SK-N-DZ (cell line): ENCODE results near the gene TPD52L2.
"Not testable (repeated sequence)": the region's sequence is repeated elsewhere in the genome, so short reads cannot be mapped to it uniquely, and the experiment has no call there.

Source experiments
- DNase-seq: peaks from one replicate; pipeline ENCODE4 v3.0.0-alpha.2; 2015; ENCODE audit warnings: low spot score

Gene TPD52L2

DNA sequence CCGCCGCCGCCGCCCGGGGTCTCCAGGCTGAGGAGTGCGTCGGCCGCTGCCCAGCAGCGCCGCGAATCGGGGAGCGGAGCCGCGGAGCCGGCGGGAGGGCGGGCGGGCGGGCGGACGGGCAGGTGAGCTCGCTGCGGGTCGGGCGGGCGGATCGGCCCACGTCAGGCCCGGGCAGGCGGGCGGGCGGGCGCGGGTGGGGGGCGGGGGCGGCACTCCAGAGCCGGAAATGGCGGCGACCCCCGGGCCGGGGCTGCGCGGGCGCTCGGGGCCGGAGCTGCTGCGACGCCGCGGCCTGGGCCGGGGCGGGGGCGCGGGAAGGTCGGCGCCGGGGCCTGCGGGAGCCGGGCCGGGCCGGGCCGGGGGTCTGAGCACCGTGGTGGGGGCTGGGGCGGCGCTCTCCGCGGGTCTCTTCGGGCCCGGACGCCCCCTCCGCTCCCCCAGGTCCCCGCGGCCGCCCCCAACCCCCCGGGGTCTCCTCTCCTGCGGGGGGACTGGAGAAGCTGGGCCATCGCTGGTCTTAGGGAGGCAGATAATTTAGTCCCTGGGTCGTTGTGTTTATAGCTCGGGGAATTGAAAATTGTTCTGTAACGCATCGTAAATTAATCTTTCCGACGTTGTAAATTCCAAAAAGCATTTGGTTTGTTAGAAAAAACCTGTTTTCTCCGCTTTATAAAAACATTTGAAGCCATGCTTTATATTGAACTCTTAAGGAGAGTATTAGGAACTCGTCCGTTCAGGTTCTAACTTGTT is 30.3 kb downstream of the TPD52L2 start:
- DNase-seq, result no peak

DNA sequence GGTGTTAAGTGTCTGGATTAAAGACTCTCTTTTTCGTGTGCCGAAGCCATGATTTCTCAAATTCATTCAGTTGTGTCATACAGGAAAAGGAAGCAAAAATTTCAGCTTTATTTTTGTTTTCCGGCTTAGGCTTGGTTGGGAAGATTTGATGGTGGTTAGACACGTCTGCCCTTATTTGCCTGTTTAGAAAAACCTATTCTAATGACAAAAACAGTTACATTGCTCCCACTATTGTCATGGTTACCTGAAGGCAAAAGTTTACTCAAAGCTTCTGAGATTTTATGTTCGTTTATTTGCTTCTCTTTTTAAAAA is 30.8 kb downstream of the TPD52L2 start:
- no peak for DNase-seq

DNA sequence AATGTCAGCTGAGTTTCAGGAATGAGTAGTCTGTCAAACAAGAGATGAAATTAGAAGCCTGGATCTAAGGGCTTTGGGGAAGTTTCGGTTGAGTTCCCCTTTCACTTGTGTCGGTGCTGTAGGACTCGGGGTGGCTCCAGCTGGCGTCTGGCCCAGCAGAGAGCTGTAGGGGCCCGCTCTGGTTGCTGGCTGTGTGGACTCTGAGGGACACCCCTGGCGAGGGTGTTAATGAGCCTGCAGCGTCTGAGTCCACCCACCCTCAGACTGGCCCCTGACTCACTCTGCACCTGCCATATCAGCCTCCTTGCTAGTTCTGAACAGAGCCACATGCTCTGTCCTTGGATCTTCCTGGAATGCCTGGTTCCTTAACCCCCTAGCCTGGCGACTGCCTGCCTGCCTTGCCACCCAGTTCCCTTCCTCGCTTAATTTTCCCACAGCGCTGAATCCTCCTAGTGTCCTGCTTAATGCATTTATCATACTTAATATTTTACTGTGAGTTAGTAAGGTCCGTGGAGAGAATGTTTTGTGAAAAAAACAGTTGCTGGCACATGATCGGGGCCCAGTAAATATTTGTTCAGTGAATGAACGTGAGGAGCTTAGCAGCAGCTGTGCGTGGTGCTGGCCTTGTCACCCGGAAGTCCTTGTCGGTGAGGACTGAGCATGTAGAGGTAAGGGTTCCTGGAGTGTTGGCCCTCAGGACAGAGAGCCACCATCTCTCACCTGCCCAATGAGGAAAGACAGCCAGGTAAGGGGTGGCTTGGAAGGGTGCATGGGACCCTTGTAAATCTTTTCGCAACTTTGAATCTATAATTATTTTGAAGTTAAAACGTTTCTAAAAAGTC is 31.4 kb downstream of the TPD52L2 start:
- no peak for DNase-seq

DNA sequence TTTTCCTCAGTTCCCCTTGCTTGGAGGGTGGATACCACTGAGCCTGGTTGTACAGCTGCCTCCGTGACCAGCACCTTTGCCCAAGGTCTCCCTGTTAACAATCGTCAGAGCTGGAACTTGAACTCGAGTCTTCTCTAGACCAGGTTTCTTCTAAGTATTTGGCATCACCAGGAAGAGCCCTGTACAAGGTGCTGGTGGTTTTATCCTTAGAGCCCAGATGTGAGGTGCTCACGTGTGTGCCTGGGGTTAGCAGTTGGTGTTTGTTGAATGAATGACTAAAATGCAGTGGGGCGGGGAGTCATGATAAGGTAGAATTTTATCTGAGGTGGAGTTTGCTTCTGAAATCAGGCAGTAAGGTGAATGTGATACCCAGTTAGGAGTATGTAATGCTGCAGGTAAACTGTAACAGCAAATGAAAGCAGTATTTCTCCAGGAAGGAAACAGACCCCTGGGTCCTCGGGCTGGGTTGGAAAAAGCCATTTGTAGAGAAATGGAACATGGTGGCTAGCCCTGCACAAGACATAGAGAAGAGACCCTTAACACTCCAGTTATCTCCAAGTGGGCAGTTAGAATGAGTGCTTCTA is 33.0 kb downstream of the TPD52L2 start:
- no peak for DNase-seq

DNA sequence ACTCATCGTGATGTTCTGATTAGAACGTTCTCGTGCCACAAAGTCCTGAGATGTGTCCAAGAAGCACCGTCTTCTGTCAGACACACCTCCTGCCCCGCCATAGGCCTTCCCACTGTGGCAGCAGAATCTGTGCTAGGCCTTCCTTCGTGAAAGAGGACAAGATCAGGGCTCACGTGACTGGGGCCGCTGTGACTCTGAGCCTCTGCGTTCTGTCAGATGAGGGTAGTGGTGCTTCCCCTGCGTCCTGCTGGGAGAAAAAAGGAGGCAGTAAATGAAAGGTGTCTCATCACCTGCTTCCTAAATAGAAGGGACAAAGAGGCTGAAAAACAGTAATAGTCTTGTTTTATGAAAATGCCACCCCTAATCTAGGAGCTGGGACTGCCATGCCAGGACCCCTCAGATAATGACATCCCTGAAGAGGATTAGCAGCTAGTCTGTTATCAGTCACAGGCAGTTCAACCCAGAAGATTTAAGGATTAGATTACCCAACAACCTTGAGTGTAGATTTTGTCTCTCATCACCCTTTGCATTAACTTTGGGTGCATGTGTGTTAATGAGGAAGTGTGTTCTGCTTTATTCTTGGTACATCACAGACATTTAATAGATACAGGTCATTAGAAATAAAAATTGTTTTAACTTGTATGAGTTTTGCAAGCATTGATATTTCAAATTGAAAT is 34.0 kb downstream of the TPD52L2 start:
- no peak for DNase-seq

DNA sequence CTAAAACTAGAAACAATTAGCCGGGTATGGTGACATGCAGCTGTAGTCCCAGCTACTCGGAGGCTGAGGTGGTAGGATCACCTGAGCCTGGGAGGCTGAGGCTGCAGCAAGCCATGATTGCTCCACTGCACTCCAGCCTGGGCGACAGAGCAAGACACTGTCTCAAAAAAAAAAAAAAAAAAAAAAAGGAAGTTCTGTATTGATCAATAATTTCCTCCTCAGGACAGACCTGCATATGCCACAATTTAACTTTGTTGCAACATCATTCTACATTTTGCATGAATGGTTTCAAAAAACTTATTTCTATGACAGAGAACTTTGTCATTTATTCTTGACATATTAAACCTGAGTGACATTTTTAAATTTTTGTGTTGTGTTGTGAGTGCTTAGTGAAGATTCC is 35.3 kb downstream of the TPD52L2 start:
- DNase-seq, result no peak

DNA sequence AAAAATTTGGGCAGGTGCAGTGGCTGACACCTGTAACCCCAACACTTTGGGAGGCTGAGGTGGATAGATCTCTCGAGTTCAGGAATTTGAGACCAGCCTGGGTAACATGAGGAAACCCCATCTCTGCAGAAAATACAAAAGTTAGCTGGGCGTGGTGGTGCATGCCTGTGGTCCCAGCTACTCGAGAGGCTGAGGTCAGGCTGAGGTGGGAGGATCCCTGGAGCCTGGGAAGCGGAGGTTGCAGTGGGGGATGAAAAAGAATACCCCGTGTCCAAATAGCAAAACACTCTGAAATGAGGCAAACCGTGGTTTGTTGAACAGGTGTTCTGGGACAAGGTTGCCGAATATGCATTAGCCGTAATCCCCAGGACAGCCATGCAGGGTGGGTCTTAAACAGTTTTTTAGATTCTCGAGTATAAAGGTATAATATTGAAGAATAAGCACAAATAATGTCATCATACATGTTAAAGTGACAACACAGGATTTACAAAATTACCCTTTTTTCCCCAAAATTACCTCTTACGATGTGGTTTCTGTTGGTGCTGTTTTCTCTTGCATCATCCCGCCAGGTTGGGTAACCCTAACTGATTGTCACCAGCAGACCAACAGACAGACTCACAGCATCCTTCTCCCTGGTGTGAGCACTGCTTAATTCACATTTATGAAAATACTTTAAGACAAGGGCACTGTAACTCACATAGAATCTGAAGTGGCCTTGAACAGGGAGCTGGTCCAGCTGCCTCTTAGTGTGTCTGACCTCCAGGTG is 38.9 kb downstream of the TPD52L2 start:
- no peak for DNase-seq

DNA sequence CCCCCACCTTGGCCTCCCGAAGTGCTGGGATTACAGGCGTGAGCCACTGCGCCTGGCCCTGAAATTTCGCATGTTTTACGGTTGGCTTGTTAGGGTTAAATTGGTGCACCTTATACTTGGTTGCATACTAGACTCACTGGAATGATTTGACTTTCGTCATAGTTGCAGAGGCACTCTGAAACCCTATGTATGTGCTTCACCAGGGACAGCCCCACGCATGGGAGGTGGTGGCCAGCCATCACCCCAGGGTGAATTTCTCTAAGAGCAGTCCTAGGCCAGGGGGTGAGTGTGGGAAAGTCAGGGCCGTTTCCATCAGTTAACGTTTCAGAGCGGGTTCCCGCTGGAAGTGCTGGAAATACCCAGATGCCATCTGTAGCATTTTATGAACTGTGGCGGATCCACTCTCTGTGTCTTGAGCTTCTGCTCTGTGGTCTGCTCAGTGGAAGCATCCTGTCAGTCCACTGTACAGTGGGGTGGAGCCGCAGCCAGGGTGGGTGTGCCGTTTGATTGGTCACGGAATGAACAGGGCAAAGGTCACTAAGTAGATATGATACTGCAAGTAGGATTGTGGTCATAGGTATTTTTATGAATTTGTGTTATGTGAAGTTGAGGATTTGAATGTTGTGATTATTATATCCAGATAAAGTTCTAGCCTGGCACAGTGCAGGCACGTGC is 43.1 kb downstream of the TPD52L2 start:
- DNase-seq, result no peak

DNA sequence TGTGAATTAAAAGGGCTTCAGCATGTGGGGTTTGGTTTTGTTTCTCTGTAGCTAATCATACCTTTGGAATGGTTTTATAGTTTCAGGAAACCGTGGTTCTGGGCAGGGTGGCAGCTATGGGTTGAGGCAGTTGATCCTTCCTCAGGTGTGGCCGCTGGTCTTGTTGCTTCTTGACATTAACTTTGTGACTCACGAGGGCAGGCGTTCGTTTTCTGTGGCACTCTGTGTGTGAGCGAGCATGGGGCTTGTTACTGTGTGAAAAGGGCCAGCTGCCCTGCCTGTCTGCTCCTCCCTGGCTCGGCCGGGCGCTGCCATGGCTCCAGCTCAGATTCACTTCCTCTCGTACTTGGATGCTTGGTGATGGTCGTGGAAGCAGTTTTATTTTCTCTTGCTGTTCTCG is 46.1 kb downstream of the TPD52L2 start:
- no peak for DNase-seq

DNA sequence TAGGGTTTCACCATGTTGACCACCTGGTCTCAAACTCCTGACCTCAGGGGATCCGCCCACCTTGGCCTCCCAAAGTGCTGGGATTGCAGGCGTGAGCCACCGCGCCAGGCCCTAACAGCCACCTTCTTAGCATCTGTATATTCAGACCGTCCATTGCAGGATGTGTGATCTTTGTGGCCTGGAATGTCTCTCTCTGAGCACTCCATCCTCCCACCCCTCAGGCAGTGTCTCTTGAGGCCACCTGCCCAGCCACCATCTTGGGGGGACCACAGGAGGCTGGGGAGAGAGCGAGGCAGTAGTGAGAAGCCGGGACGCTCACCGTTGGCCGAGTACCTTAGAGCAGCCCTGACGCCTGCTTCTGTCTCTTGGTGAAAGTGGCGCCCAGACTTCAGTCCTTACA is 48.7 kb downstream of the TPD52L2 start:
- no peak for DNase-seq

DNA sequence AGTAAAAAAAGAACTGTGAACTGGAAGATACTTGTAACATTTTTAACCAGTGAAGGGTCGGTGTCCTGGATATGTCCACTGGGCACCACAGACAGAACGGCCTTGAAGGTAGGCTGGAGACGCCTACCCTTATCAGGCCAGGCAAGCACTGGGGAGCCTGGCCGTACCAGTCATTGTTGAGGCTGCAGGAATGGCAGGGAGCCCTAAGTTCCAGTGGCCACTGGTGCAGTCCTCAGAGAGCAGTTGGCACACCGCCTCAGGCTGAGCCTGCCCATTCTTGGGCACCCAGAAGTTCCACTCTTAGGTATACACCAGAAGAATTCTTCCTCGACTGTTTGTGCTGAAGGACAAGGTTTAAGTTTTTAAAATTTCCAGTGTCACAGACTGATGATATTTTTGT is 50.4 kb downstream of the TPD52L2 start:
- no peak for DNase-seq

DNA sequence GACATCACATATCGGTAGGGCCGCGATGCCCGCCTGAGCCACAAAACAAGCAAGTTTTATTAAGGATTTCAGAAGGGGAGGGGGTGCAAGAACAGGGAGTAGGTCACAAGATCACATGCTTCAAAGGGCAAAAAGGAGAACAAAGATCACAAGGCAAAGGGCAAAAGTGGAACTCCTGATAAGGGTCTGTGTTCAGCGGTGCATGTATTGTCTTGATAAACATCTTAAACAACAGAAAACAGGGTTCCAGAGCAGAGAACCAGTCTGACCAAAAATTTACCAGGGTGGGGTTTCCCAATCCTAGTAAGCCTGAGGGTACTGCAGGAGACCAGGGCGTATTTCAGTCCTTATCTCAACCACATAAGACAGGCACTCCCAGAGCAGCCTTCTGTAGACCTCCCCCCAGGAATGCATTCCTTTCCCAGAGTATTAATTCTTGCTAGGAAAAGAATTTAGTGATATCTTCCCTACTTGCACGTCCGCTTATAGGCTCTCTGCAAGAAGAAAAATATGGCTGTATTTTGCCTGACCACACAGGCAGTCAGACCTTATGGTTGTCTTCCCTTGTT is 51.4 kb downstream of the TPD52L2 start:
- not testable (repeated sequence) for DNase-seq

DNA sequence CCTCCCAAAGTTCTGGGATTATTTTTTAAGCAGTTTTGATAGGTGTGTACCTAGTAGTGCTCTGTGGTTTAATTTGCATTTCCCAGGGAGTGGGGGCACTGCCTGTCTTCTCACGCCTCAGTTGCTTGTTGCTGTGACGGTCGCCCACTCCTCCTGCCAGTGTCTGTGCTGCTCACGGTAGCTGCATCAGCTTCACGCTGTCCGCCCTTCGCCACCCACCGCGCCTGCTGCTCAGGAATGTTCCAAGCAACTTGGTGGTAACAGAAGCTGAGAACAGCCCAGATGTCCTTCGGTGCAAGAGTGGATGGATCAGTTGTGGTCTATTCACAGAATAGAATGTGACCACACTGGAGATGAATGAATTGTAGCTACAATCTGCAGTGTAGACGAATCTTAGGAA is 52.7 kb downstream of the TPD52L2 start:
- DNase-seq, result no peak

DNA sequence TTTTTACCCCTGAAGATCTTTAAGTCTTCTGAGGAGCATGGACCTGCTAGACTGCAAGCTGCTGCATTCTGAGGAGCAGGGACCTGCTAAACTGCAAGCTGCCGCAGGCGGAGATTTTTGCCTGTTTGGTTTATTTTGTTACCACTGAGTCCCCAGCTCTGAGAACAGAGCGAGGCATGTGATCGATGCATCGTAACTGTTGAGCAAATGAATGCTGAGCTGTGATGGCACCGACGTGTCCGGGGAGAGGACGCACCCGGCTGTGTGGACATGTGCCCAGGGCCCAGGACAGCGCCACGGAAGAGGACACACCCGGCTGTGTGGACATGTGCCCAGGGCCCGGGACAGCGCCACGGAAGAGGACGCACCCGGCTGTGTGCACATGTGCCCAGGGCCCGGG is 54.1 kb downstream of the TPD52L2 start:
- no peak for DNase-seq

DNA sequence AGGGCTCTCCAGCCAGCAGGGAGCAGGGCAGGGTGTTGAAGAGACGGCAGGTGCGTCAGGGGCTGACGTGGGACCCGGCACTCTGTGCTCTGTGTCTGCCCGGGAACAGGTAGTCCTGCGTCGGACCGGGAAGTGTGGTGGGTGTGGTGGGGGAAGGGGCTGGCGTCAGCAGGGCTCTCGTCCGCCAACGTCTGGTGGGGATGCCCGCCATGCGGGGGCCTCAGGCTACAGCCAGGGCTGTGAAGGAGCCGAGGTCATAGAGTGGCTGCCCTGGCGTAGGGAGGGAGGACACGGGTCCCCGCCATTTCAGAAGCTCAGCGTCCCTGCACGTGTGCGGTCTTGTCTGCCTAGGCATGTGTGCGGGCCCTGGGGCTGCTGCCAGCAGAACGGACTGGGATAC is 55.2 kb downstream of the TPD52L2 start:
- no peak for DNase-seq

DNA sequence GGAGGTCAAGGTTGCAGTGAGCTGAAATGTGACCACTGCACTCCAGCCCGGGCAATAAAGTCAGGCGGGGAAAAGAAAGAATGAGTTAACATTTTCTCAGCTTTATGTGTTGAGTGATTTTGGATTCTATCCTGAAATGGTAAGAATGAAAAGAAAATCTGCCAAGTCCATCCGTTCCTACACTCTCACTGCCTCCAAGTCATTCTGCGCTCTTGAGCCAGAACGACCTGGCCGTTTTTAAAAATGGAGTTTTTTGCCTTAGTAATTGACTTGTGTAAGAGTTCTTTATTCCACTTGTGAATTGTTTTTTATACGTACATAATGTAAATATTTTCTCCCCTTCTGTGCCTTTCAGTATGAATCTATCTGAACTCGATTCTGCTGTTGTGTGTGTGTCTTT is 58.6 kb downstream of the TPD52L2 start:
- no peak for DNase-seq

DNA sequence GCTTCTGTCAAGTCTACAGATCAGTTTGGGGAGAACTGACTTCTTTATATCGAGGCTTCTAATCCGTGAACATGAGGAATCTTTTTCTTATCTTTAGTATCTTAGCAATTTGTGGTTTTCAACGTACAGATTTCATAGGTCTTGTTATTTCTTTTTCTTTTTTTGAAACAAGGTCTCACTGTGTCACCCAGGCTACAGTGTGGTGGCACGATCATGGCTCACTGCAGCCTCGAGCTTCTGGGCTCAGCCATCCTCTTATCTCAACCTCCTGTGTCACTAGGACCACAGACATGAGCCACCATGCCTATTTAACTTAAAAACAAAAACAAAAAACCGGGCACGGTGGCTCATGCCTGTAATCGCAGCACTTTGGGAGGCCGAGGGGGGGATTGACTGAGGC is 59.2 kb downstream of the TPD52L2 start:
- no peak for DNase-seq

DNA sequence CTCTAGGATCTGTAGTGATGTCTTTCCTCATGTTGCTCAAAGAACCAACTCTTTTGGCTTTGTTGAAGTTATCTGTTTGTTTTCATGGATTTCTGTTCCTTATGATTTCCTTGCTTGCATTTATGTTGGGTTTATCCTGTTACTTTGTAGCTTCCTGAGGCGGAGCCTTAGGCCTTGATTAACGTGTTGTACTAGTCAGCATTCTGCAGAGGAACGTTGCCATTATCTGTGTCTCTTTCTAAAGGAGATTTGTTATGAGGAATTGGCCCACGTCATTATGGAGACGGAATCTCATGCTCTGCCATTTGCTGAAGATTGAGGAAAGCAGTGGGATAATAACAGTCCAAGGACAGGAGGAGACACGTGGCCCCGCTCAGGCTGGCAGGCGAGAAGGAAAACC is 61.2 kb downstream of the TPD52L2 start:
- no peak for DNase-seq

DNA sequence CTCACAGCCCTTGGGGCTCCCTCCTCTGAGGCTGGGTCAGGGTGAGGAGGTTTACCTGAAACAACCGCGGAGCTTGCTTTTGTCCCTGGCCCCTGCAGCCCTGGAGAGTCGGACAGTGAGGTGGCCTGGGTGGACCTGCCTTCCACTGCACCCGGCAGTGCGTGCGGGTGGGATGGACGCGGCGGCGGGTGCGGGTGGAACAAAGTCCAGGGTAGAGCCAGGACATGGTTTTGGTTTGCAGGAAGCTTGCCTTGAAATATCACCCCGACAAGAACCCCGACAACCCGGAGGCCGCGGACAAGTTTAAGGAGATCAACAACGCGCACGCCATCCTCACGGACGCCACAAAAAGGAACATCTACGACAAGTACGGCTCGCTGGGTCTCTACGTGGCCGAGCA is 64.0 kb downstream of the TPD52L2 start:
- DNase-seq, result no peak

DNA sequence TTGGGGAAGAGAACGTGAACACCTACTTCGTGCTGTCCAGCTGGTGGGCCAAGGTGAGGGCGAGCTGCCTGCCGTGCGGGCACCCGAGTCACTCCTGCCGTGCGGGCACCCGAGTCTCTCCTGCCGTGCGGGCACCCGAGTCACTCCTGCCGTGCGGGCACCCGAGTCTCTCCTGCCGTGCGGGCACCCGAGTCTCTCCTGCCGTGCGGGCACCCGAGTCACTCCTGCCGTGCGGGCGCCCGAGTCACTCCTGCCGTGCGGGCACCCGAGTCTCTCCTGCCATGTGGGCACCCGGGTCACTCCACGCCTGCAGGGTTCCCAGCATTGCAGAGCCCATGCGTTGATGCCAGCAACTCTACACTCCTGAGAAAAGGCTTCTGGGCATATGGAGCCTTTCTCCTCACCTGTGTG is 64.4 kb downstream of the TPD52L2 start:
- not testable (repeated sequence) for DNase-seq
